Activated T-helper 1 cell treated with Interleukin-2 at 50 U/mL for 16 hours (primary cell): Measurements from ENCODE around the gene EIF4B.
A peak's percentile ranks its signal among the peaks of the same experiment; 100 is the strongest.
"Not testable (repeated sequence)": the region's sequence is repeated elsewhere in the genome, so short reads cannot be mapped to it uniquely, and the experiment has no call there.

Experiments used
- DNase-seq: peaks from one replicate; pipeline ENCODE4 v3.0.0-alpha.2; 2020; ENCODE audit warnings: low read depth

EIF4B gene, protein sequence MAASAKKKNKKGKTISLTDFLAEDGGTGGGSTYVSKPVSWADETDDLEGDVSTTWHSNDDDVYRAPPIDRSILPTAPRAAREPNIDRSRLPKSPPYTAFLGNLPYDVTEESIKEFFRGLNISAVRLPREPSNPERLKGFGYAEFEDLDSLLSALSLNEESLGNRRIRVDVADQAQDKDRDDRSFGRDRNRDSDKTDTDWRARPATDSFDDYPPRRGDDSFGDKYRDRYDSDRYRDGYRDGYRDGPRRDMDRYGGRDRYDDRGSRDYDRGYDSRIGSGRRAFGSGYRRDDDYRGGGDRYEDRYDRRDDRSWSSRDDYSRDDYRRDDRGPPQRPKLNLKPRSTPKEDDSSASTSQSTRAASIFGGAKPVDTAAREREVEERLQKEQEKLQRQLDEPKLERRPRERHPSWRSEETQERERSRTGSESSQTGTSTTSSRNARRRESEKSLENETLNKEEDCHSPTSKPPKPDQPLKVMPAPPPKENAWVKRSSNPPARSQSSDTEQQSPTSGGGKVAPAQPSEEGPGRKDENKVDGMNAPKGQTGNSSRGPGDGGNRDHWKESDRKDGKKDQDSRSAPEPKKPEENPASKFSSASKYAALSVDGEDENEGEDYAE

DNA sequence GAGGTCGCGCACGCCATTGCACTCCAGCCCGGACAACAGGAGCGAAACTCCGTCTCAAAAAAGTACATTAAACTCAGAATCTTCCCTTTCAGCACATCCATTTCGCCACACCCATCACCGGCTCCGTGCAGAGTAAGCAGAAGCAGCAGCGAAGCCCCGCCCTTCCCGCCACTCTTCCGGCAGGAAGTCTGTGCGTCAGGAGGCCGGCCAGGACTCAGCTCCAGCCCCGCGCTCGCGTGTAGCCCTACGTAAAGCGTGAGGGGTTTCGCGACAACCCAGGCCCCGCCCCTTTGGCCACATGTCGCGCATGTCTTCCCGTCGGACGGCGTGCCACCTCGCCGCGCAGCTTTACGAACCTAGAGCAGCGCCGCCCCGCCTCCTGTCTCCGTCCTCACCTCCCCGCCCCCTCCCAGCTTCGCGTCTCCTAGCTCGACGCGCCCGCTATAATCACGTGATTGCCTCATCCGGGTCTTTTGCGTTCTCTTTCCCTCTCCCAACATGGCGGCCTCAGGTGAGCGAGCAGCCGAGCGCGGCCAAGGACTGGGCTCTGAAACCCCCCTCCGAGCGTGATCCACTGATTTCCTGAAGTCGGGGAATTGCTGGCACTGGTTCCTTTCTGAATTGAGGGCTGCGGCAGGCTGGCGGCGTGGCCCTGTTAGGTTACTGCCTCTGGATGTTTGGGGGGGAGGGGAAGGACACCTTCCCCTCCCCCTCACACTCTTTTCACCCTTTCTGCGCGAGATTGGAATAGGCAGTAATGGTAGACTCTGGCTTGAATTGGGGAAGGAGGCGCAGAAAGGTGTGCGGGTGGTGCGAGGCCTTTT, at the start of gene EIF4B:
EIF4B (plus strand) TSS at position 471 of the 824 bp plus-strand sequence; CDS start at position 499, 28 bp downstream.
- DNase-seq = peak; percentile 99

- no peak for DNase-seq
Observed at GRCh38 chr12:52956987-52957386, 49.3 kb upstream of the EIF4B start.

GRCh38 chr12:52964556-52965336, 41.5 kb upstream of the EIF4B start:
- DNase-seq = no peak

DNA sequence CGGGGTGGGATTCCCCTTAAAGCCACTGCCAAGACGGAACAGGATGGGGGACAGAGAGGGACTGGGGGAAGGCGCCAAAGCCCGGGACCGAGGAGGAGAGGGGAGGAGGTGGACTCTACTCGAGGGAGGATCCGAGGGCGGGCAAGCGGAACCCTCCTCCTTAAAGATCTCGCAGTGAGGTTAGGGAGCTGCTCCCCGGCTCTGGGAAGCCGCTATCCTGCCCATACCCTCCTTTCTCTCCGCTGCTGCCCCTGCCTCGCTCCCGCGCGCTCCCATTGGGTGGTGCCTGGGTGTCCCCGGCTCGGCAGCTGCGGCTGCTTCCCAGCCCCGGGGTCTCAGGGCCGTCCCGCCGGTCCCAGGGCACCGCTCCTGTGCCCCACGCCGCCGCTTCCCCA, 40.9 kb upstream of the EIF4B start:
- DNase-seq = no peak

DNA sequence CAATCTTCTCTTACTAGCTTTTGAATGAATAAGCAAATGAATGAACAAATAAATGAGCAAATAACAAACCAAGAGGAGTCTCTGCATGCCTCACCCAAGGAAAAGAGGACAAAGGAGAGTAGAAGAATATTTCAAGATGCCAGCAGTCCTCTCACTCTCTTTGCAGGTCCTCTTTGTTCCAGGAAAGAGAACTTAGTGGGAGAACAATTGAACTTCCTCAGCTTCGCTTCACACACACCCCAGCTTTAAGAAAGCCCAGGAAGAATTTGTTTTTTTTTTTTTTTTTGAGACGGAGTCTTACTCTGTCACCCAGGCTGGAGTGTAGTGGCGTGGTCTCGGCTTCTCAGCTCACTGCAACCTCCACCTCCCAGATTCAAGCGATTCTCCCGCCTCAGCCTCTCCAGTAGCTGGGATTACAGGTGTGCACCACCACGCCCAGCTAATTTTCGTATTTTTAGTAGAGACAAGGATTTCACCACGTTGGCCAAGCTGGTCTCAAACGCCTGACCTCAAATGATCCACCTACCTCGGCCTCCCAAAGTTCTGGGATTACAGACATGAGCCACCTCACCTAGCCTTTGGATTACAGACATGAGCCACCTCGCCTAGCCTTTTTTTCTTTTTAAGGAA, 37.0 kb upstream of the EIF4B start:
- no peak for DNase-seq

- no peak for DNase-seq
Observed at GRCh38 chr12:52969828-52970569, 36.3 kb upstream of the EIF4B start.

DNA sequence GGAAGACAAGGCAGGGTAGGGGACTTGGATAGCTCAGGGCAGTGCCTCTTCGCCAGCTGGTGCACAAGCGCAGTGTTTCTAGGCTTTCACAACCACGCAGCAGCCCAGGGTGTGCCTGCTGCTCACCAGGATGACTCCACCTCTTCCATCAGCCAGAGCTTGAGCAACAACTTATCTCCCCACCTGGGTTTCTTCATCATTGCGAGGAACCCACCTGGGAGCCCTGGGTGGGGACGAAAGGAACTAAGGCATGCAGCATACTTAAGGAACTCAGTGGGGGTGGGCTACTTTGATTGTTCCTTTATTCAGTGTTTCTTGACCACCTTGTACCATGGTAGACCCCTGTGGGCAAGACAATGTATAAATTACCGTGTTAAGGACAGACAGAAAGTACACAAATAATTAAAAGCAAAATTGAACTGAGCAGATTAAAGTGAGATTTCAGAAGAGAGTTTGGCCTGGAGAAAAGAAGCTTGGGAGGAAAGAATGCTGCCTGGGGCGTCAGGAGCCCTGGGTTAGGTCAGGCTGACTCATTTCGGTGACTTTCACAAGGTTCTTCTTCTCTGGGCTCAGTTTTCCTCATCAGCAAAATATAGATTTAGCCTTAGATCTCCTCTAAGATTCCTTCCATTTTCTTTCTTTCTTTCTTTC, 34.5 kb upstream of the EIF4B start:
- DNase-seq = no peak

DNA sequence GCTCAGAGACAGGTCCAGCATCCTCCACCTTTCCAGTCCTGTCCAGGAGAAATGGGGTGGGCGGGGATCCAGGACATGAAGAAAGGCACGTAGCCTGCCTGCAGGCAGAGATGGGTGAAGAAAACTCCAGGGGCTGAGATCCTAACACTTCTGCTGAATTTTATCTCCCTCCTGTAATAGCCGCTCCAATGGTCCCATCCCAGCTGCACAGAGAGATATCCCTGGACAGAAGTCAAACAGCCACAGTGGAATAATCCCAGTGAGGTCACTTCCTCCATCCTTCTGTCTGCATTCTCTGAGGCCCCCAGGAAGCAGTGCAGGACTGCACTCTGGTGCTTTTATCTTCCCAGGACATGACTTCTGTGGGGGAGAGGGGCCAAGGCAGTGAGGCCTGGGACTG, 31.1 kb upstream of the EIF4B start:
- DNase-seq = no peak

- DNase-seq = no peak
Observed at GRCh38 chr12:52975820-52976573, 30.3 kb upstream of the EIF4B start.

DNA sequence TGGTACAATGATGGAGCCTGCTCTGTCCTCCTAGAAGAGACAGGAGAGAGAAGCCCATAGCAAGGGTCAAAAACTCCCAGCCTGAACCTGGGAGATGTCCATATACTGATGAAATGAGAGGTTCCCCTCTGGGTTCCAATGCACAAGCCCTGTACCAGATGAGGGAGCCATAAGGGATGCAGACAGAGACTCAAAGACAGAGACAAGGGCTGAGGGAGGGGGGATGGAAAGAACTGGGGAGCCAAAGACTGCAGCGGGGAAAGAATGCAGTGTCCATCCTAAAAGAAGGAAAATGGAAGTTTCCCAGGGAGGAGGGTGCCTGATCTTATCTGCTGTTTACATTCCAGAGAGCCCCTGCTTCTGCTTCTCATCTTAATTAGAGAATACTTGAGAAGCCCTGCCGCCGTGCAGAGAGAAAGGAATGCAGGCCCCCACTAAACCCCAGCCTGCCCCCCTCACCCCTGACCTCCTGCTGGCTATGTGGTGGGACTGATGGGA, 29.6 kb upstream of the EIF4B start:
- DNase-seq = no peak

DNA sequence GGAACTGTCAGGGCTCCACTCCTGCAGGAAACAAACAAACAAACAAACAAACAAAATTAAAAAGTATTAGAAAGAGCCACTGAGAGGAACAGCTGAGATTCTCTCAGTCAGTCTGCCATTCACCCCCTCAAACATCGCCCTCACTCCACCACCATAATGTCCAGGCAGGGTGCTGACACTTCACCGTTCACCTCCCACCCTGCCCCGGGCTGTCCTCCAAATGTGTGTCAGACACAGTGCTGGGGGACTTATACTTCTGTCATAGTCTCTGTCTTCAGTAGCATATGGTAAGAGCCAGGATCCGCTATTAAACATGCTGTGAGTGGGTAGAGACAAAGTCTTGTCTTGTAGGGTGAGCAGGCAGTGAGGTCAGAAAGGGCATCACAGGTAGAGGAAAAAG, 29.1 kb upstream of the EIF4B start:
- no peak for DNase-seq

- DNase-seq = no peak
Observed at GRCh38 chr12:52980096-52980649, 26.1 kb upstream of the EIF4B start.

GRCh38 chr12:52980650-52981423, 25.4 kb upstream of the EIF4B start:
- DNase-seq = peak; percentile 60

- no peak for DNase-seq
Observed at GRCh38 chr12:52984136-52984535, 22.1 kb upstream of the EIF4B start.

DNA sequence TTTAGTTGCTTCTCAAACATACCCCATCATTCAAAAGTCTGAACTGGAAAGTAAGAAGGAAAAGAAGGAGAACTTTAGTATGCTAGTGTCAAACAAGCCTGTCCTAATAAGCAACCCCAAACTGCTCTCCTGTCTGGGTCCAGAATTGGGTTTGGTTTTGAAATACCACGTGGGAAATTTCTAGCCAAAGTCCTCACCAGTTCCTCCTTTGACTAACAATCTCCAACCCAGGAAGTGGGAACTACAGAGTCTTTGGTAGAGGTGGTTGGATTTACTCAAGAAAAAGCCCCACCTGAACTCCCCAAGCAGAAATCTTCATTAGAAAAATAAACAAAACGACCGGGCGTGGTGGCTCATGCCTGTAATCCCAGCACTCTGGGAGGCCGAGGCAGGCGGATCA, 17.4 kb upstream of the EIF4B start:
- DNase-seq = no peak

DNA sequence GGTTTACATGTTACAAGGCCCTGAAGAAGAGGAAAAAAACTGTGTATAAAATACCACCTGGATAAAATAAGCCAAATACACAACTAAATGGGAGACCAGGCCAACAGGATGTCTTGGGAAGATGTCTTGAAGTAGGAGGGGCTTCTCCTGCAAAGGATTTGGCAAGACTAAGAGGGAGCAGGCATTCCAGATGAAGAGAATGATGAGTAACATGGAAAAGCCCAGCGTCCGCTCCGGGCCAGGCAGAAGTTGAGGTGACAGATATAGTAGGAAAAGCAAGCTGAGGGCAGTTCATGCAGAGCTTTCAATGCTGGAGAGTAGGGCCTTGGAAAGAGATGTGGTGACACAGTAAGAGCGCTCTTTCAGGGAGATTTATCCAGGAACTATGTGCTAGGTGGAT, 16.1 kb upstream of the EIF4B start:
- no peak for DNase-seq

- DNase-seq = not testable (repeated sequence)
Observed at GRCh38 chr12:52992240-52992639, 14.0 kb upstream of the EIF4B start.
